Activated CD4-positive, alpha-beta memory T cell treated with anti-CD3 and anti-CD28 coated beads, Interleukin-2, amount 10 ng/mL, durations not matched to agents 7 days and 5 days (primary cell): Measurements from ENCODE around the gene UBE2G1. TPM values are rescaled to one million over a fixed set of nuclear protein-coding genes. Genes with fewer than 3 reads are reported as not detected.

Experiments
- CTCF ChIA-PET: fragments of 350-600 bp; sonication (Branson Sonifier 250); formaldehyde crosslinking; loops from one replicate; lab custom pipeline; 2021; ENCODE audit warnings: antibody characterized with exemption, inconsistent platforms; lab: Charles Lee
- POLR2A ChIA-PET: fragments of 350-600 bp; sonication (Branson Sonifier 250); formaldehyde crosslinking; loops from one replicate; lab custom pipeline; 2021; ENCODE audit warnings: antibody characterized with exemption; lab: Charles Lee
- DNase-seq: peaks from one replicate; pipeline ENCODE4 v3.0.0-alpha.2; 2020
- H3K27ac Mint-ChIP-seq: one replicate; pipeline ENCODE4 v1.8.0; 2021; ENCODE audit warnings: mild to moderate bottlenecking, mixed read lengths
- H3K27me3 Mint-ChIP-seq: one replicate; pipeline ENCODE4 v1.8.0; 2021; ENCODE audit warnings: mixed read lengths
- H3K36me3 Mint-ChIP-seq: one replicate; pipeline ENCODE4 v1.8.0; 2021; ENCODE audit warnings: low read depth, mixed read lengths
- H3K4me1 Mint-ChIP-seq: one replicate; pipeline ENCODE4 v1.8.0; 2021; ENCODE audit warnings: mixed read lengths
- H3K4me3 Mint-ChIP-seq: one replicate; pipeline ENCODE4 v1.8.0; 2021; ENCODE audit warnings: mild to moderate bottlenecking, mixed read lengths
- H3K9me3 Mint-ChIP-seq: one replicate; pipeline ENCODE4 v1.8.0; 2021; ENCODE audit warnings: mixed read lengths
- total RNA-seq, 2 experiments: library from RNA; stranded (reverse); gene quantifications; one replicate each; pipeline ENCODE4 v1.2.3, GENCODE V29; 2021

Gene UBE2G1, protein sequence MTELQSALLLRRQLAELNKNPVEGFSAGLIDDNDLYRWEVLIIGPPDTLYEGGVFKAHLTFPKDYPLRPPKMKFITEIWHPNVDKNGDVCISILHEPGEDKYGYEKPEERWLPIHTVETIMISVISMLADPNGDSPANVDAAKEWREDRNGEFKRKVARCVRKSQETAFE
- 10 to 100 TPM; 65.3 to 66.4 TPM for total RNA-seq

DNA sequence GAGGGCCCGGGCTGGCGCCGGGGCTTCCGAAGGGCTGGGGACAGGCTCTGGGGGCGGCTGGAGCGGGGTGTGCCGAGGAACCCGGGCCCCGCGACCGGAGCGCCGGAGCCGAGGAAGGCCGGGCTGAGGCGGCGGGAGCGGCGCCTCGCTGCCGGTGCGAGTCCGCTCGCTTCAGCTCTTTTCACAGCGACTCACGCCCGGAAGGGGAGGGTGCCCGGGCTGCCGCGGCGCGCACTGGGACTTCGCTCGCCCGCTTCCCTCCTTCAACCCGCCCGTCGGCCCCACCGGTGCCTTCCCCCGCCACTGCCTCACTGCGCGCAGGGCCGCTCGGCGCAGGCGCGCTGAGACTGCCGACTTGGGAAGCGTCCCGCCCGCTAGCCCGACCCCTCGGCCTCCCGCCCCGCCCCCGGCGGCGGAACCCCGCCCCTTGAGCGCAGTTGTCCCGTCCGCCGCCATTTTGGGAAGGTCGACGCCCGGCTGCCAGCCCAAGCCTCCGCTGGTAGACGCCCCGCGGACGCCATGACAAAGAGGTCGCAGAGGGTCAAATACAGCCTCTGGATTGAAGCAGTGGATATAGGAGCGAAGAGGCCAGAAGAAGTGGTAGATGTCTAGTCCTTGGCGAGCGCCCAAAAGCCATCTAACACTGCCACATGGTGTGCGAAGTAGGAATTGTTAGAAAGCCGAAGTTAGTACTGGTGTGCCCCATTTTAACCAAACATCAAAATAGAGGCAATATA, at the start of gene UBE2G1:
Gene UBE2G1, minus strand, starts transcription at position 349 of the 737 bp plus-strand sequence. CDS start 359 bp downstream, outside the sequence.
- no peaks in the 10 kb centered on the region for H3K9me3 Mint-ChIP-seq
- ChIA-PET POLR2A (interaction anchor here (0.6 to 2.5 kb wide), 24 partner anchors 9 to 580 kb away, joined by 3 to 17 read pairs (median 3); partner anchors contain the start of genes CYB5D2, RNF167 and ZZEF1), CTCF (interaction anchor here (0.6 to 2.6 kb wide), 5 partner anchors 9 to 200 kb away, joined by 3 to 7 read pairs (median 3); no protein-coding TSS in a partner anchor)
- peak within 1 kb of the TSS; percentile 86 for H3K27ac Mint-ChIP-seq
- peaks cover 20% of the 10 kb centered on the region for H3K36me3 Mint-ChIP-seq
- no peaks in the 10 kb centered on the region for H3K27me3 Mint-ChIP-seq
- H3K4me1 Mint-ChIP-seq, result peaks cover 42% of the 10 kb centered on the region
- H3K4me3 Mint-ChIP-seq, result peak within 1 kb of the TSS; percentile 69
- peak; percentile 99 for DNase-seq

DNA sequence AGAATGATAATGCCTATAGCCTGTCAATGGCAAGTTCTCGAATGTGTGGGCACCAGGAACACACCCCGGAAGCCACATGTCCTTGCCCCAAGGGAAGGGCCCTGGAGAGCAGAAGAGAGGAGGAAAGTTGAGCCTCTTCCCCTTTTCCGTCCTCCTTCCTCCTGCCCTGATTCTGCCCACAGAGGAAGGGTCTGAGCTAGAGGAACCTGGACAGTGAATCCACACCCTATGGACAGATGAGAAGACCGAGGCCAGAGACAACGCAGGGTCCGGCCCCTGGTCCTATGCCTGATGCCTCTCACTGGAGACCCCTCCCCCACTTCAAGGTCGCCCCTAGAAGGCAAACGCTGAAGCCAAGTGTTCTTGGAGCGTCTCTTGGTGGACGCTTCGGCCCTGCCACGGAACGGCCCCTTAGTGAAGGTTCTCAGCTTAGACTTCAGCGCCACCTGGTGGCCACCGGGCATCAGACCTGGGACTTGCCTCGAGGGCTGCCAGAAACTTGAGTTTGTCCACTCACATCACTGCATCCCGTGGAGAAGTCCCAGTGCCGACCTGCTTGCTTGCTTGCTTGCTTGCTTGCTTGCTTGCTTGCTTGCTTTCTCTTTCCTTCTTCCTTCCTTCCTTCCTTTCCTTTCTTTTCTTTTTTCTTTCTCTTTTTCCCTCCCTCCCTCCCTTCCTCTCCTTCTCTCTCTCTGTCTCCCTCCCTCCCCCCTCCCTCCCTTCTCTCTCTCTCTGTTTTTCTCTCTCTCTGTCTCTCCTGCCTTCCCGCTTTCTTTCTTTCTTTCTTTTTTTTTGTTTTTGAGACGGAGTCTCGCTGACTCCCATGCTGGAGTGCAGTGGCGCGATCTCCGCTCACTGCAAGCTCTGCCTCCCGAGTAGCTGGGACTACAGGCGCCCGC, 46.7 kb upstream of the UBE2G1 start:
- Mint-ChIP-seq H3K4me1 (peaks cover 7% of the 10 kb centered on the region), H3K9me3 (no peaks in the 10 kb centered on the region), H3K27ac (peak overlapping the region; percentile 32), H3K36me3 (no peaks in the 10 kb centered on the region), H3K27me3 (no peaks in the 10 kb centered on the region), H3K4me3 (peak overlapping the region; percentile 60)
- DNase-seq, result peak; percentile 93
- ChIA-PET POLR2A (interaction anchor here (0.9 kb wide), 2 partner anchors 198 to 215 kb away, joined by 3 to 5 read pairs; no protein-coding TSS in a partner anchor), CTCF (interaction anchor here (0.6 to 8.9 kb wide), 11 partner anchors 10 to 237 kb away, joined by 3 to 62 read pairs (median 4); partner anchors contain the start of gene UBE2G1)

DNA sequence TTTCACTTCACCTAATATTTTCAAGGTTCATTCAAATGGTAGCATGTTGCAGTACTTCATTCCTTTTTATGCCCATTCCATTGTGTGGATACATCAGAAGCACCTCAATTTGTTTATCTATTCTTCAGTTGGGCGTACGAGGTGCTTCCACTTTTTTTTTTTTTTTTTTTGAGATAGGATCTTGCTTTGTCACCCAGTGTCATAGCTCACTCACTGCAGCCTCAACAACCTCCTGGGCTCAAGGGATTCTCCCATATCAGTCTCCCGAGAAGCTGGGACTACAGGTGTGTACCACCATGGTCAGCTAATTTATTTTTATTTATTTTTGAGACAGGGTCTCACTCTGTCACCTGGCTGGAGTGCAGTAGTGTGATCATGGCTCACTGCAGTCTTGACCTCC, 44.7 kb upstream of the UBE2G1 start:
- H3K27me3 Mint-ChIP-seq, result no peaks in the 10 kb centered on the region
- peaks cover 7% of the 10 kb centered on the region for H3K4me1 Mint-ChIP-seq
- no peak overlapping the region for H3K4me3 Mint-ChIP-seq
- H3K9me3 Mint-ChIP-seq, result no peaks in the 10 kb centered on the region
- no peak for DNase-seq
- ChIA-PET POLR2A (interaction anchor here (0.7 kb wide), 1 partner anchor 107 kb away, joined by 3 read pairs; no protein-coding TSS in a partner anchor), CTCF (interaction anchor here (0.7 to 8.9 kb wide), 6 partner anchors 10 to 211 kb away, joined by 3 to 62 read pairs (median 4); no protein-coding TSS in a partner anchor)
- no peak overlapping the region for H3K27ac Mint-ChIP-seq
- no peaks in the 10 kb centered on the region for H3K36me3 Mint-ChIP-seq

DNA sequence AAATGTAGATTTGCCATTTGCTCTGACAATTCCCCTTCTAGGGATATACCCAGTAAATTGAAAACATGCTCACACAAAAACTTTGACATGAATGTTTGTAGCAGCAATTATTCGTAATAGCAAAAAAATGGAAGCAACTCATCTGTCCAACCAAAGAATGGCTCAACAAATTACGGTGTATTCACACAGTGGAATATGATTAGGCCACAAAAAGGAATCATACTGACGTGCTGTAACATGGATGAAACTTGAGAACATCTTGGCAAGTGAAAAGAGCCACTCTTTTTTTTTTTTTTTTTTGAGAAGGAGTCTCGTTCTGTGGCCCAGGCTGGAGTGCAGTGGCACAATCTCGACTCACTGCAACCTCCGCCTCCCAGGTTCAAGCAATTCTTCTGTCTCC, 43.2 kb upstream of the UBE2G1 start:
- ChIA-PET POLR2A (no interaction called here), CTCF (no interaction called here)
- DNase-seq, result no peak
- Mint-ChIP-seq H3K27ac (no peak overlapping the region), H3K4me3 (no peak overlapping the region), H3K36me3 (no peaks in the 10 kb centered on the region), H3K9me3 (no peaks in the 10 kb centered on the region), H3K4me1 (peaks cover 7% of the 10 kb centered on the region), H3K27me3 (peaks cover 2% of the 10 kb centered on the region)

DNA sequence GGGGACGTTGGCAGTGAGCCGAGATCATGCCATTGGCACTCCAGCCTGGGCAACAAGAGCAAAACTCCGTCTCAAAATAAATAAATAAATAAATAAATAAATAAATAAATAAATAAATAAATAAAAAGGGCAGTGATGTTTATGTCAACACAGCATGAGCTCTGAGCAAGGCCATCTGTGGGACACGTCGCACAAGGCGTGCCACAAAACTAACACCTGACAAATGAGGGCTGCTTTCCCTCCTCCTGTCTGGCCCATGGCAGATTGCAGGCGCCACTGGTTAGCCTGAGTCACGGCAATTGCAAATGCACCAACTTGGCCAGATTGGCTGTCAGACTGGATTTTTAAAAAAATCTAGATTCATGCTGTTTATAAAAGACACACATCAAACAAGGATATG, 41.4 kb upstream of the UBE2G1 start:
- H3K9me3 Mint-ChIP-seq, result no peaks in the 10 kb centered on the region
- no peak for DNase-seq
- peaks cover 5% of the 10 kb centered on the region for H3K4me1 Mint-ChIP-seq
- no peak overlapping the region for H3K4me3 Mint-ChIP-seq
- CTCF ChIA-PET, result interaction anchor here (1.3 kb wide), 1 partner anchor 10 kb away, joined by 3 read pairs; no protein-coding TSS in a partner anchor
- no peaks in the 10 kb centered on the region for H3K36me3 Mint-ChIP-seq
- H3K27ac Mint-ChIP-seq, result no peak overlapping the region
- H3K27me3 Mint-ChIP-seq, result peaks cover 2% of the 10 kb centered on the region
- POLR2A ChIA-PET, result interaction anchor here (1.2 to 1.4 kb wide), 2 partner anchors 11 to 42 kb away, joined by 4 to 6 read pairs; partner anchors contain the start of gene UBE2G1

DNA sequence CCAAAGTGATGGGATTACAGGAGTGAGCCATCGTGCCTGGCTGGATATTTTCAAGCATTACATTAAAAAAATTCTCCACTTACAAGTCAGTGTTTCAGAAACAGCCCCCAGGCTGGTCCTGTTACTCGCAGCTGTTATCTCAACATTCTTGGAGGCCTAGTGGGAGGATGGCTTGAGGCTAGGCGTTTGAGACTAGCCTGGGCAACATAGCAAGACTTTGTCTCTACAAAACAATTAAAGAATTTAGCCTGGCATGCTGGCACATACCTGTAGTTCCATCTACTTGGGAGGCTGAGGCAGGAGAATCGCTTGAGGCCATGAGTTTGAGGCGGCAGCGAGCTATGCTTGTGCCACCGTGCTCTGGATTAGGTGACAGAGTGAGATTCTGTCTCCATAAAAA, 40.7 kb upstream of the UBE2G1 start:
- DNase-seq, result no peak
- no peaks in the 10 kb centered on the region for H3K36me3 Mint-ChIP-seq
- H3K9me3 Mint-ChIP-seq, result no peaks in the 10 kb centered on the region
- ChIA-PET POLR2A (no interaction called here), CTCF (interaction anchor here (0.7 to 1.6 kb wide), 3 partner anchors 22 to 192 kb away, joined by 3 read pairs; no protein-coding TSS in a partner anchor)
- peaks cover 2% of the 10 kb centered on the region for H3K4me1 Mint-ChIP-seq
- H3K27ac Mint-ChIP-seq, result no peak overlapping the region
- no peak overlapping the region for H3K4me3 Mint-ChIP-seq
- peaks cover 2% of the 10 kb centered on the region for H3K27me3 Mint-ChIP-seq

DNA sequence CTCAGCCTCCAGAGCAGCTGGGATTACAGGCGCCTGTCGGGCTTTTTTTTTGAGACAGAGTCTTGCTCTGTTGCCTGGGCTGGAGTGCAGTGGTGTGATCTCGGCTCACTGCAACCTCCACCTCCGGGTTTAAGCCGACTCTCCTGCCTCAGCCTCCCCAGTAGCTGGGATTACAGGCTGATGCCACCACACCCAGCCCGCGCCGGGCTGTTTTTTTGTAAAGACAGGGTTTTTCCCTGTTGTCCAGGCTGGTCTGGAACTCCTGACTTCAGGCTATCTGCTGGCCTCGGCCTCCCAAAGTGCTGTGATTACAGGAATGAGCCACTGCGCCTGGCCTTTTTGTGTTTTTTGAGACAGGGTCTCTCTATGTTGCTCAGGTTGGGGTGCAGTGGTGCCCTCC, 39.9 kb upstream of the UBE2G1 start:
- Mint-ChIP-seq H3K4me3 (no peak overlapping the region), H3K36me3 (no peaks in the 10 kb centered on the region), H3K27me3 (peaks cover 2% of the 10 kb centered on the region), H3K27ac (no peak overlapping the region), H3K4me1 (peaks cover 2% of the 10 kb centered on the region), H3K9me3 (no peaks in the 10 kb centered on the region)
- DNase-seq, result no peak
- ChIA-PET POLR2A (no interaction called here), CTCF (interaction anchor here (1.0 to 1.6 kb wide), 2 partner anchors 12 to 191 kb away, joined by 3 read pairs; no protein-coding TSS in a partner anchor)

DNA sequence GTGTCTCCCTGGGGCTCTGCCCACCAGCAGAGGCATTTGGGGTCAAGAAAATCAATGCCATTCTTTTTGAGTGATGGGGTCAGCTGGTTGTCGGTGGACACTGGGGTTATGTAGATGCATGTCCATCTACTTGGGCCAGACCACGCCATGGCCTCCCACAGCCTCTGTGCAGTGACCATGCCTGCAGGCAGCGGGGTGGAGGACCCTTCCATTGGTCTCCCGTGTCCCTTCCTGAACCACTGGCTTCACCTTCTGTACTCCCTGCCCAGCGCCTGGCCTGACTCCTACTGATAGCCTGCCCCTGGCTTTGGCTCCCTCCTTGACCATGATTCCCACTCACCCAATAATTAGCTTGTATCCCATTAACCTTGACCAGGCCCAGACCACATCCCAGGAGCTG, 39.2 kb upstream of the UBE2G1 start:
- no peak overlapping the region for H3K4me3 Mint-ChIP-seq
- H3K4me1 Mint-ChIP-seq, result peaks cover 2% of the 10 kb centered on the region
- peaks cover 2% of the 10 kb centered on the region for H3K27me3 Mint-ChIP-seq
- DNase-seq, result no peak
- POLR2A ChIA-PET, result no interaction called here
- H3K27ac Mint-ChIP-seq, result no peak overlapping the region
- CTCF ChIA-PET, result interaction anchor here (0.7 to 1.6 kb wide), 3 partner anchors 13 to 190 kb away, joined by 3 read pairs; no protein-coding TSS in a partner anchor
- H3K9me3 Mint-ChIP-seq, result no peaks in the 10 kb centered on the region
- no peaks in the 10 kb centered on the region for H3K36me3 Mint-ChIP-seq

DNA sequence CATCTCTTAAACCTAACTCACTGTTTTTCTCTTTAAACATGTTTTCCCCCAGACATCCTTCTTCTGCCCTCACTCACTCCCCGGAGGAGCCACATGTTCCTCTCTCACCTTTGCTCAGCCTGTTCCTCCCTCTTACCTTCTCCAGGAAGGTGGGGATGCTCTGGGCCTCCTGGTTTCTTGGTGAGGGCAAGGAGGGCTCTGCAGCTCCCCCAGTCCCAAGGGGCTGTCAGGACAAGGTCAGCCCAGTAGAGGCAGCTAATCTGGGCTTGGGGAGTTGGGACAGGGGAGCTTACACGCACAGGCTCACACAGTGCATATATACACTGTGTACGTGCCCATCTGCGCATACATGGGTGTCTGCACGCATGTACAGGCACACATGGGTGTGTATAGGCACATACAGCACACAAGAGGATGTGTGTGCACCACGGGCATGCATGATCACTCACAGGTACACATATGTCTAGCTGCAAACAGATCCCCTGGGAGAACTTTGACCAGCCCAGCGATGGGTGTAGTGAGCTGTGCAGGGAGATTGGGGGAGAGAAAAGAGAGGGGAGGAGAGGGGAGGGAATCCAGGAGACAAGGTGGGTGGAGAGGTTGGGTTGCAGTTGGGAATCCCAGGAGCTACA, 38.7 kb upstream of the UBE2G1 start:
- Mint-ChIP-seq H3K36me3 (no peaks in the 10 kb centered on the region), H3K27me3 (peaks cover 2% of the 10 kb centered on the region), H3K4me1 (peaks cover 2% of the 10 kb centered on the region), H3K9me3 (no peaks in the 10 kb centered on the region), H3K4me3 (no peak overlapping the region), H3K27ac (no peak overlapping the region)
- ChIA-PET POLR2A (no interaction called here), CTCF (interaction anchor here (0.7 to 1.0 kb wide), 2 partner anchors 14 to 30 kb away, joined by 3 read pairs; no protein-coding TSS in a partner anchor)
- DNase-seq, result no peak

DNA sequence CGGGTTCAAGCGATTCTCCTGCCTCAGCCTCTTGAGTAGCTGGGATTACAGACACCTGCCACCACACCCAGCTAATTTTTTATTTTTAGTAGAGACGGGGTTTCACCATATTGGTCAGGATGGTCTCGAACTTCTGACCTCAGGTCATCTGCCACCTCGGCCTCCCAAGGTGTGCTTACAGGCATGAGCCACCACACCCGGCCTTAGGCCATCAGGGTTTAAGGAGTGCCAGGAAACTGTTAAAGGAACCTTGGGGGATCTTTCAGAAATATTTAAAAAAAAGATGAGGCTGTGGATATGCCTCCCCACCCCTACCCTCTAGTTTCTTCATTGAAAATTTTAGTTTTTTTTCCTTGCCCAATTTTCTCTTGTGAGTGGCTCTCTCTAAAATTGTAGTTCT, 31.4 kb upstream of the UBE2G1 start:
- no peaks in the 10 kb centered on the region for H3K9me3 Mint-ChIP-seq
- ChIA-PET CTCF (no interaction called here), POLR2A (no interaction called here)
- no peaks in the 10 kb centered on the region for H3K36me3 Mint-ChIP-seq
- H3K27ac Mint-ChIP-seq, result no peak overlapping the region
- H3K4me1 Mint-ChIP-seq, result peaks cover 30% of the 10 kb centered on the region
- no peak overlapping the region for H3K4me3 Mint-ChIP-seq
- H3K27me3 Mint-ChIP-seq, result peaks cover 4% of the 10 kb centered on the region
- no peak for DNase-seq

DNA sequence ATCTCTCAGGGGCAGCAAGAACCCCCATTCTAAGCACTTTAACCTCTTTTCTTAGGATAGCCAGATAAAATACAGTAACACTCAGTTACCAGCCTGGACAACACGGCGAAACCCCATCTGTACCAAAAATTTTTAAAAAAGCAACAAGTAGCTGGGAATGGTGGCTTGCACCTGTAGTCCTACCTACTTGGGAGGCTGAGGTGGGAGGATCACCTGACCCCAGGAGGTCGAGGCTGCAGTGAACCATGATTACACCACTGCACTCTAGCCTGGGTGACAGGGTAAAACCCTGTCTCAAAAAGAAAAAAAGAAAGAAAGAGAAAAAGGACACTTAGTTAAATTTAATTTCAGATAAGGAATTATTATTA, 28.6 kb upstream of the UBE2G1 start:
- no peak overlapping the region for H3K4me3 Mint-ChIP-seq
- H3K27ac Mint-ChIP-seq, result no peak overlapping the region
- POLR2A ChIA-PET, result interaction anchor here (1.1 to 1.7 kb wide), 3 partner anchors 20 to 29 kb away, joined by 4 to 7 read pairs (median 5); partner anchors contain the start of gene UBE2G1
- H3K4me1 Mint-ChIP-seq, result peaks cover 37% of the 10 kb centered on the region
- no peaks in the 10 kb centered on the region for H3K9me3 Mint-ChIP-seq
- H3K27me3 Mint-ChIP-seq, result peaks cover 4% of the 10 kb centered on the region
- no peaks in the 10 kb centered on the region for H3K36me3 Mint-ChIP-seq
- CTCF ChIA-PET, result interaction anchor here (1.1 kb wide), 1 partner anchor 8 kb away, joined by 3 read pairs; no protein-coding TSS in a partner anchor
- no peak for DNase-seq
